ENCODE data around the gene EHMT1.

Gene EHMT1

DNA sequence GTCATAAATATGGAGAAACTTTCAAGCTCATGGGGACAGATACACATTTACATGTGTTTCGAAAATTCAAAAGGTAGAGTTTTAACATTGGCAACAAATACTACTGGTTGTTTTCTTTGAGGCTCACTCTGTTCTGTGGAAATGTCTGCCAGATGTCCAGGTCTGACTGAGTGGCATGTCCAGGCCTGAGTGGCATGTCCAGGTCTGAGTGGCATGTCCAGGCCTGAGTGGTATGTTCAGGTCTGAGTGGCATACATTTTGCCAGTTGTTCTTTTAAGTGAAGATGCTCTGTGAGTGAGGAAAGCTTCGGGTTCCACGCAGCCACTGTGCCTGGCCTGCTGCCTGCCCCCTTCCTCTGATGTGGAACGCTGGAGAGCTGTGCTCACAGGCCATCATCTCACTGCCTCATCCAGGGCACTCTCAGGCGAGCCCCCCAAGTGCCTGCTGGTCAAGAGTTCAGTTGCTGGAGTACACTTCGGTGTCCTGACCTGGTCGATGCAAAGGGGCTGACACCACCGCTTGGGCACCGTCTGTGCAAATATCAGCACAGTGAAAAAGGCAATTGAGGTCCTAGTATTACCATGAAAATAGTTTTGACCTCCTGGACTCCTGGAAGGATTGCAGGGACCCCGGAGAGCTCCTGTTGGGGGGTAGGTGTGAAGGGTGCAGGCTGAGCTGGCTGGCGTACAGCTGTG lies 89.9 kb downstream of the EHMT1 start:
- H3K27ac ChIP-seq (ENCODE audit: low read depth, low read length) = no peak overlapping the region

DNA sequence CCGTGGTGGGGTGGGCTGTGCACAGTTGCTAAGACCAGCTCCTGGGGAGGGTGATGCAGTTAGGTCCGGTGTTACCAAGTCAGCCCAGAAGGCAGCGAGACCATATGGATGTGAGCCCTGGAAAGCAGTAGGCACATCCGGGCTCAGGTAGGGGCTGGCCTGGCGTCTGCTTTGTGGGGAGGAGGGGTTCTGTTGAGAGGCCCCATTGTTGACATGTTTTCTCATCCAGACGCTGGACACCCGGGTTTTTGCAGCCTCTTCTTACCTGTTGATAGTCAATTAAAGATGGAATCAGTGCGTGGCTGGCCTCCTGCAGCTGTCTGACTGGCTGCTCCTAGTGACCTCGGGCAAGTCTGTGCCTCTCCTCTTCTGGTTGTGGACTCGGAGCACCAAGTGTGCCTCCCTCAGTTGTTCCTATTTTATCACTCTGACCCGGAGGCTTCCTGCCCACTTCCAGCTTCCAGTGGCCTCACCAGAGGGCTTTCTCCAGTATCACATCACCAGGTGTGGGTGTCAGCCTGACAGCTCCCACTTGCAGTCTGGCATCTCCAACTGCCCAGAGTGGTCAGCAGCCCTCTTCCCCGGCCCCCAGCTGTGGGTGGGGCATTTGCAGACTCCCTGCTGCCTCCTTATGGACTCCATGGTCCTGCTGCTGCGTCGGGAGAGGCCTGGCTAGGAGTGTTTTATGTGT lies 90.8 kb downstream of the EHMT1 start:
- Histone ChIP-seq H3K27ac (ENCODE audit: low read depth, low read length) (no peak overlapping the region), H3K27me3 (ENCODE audit: low read length) (no peaks in the 10 kb centered on the region), H2AFZ (ENCODE audit: low read depth, low read length, severe bottlenecking) (no peak overlapping the region), H3K9me2 (replicated peaks; ENCODE audit: insufficient read depth, low read length) (no peaks in the 10 kb centered on the region), H3F3A (ENCODE audit: insufficient read depth) (peaks cover 13% of the 10 kb centered on the region; the same call in 1 of the 2 replicates), H3K4me3 (ENCODE audit: insufficient read depth, low read length, poor library complexity, severe bottlenecking) (no peak overlapping the region), H3K79me2 (ENCODE audit: insufficient read depth, low read length) (peaks cover 64% of the 10 kb centered on the region), H3K36me3 (ENCODE audit: low read length) (no peaks in the 10 kb centered on the region), H3K4me2 (ENCODE audit: low read depth, low read length, poor library complexity, severe bottlenecking) (no peak overlapping the region), H4K20me1 (ENCODE audit: low read depth, low read length) (no peaks in the 10 kb centered on the region), H3K9me3 (ENCODE audit: insufficient read depth, low read length) (no peaks in the 10 kb centered on the region), H3K9ac (ENCODE audit: low read length) (no peak overlapping the region)
- no peak for TF ChIP-seq EZH2phosphoT487 (conservative IDR thresholded peaks at IDR 0.05; ENCODE audit: low read length)
- TF ChIP-seq, protein P1, sequence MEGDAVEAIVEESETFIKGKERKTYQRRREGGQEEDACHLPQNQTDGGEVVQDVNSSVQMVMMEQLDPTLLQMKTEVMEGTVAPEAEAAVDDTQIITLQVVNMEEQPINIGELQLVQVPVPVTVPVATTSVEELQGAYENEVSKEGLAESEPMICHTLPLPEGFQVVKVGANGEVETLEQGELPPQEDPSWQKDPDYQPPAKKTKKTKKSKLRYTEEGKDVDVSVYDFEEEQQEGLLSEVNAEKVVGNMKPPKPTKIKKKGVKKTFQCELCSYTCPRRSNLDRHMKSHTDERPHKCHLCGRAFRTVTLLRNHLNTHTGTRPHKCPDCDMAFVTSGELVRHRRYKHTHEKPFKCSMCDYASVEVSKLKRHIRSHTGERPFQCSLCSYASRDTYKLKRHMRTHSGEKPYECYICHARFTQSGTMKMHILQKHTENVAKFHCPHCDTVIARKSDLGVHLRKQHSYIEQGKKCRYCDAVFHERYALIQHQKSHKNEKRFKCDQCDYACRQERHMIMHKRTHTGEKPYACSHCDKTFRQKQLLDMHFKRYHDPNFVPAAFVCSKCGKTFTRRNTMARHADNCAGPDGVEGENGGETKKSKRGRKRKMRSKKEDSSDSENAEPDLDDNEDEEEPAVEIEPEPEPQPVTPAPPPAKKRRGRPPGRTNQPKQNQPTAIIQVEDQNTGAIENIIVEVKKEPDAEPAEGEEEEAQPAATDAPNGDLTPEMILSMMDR (IDR thresholded peaks at IDR 0.05; ENCODE audit: insufficient read depth, low read length, poor library complexity, severe bottlenecking) = no peak

More for the DNA sequence above, 89.9 kb downstream of the EHMT1 start:
- H3K4me3 ChIP-seq (ENCODE audit: insufficient read depth, low read length, poor library complexity, severe bottlenecking) = no peak overlapping the region
- H3K36me3 ChIP-seq (ENCODE audit: low read length) = no peaks in the 10 kb centered on the region
- no peak overlapping the region for H2AFZ ChIP-seq (ENCODE audit: low read depth, low read length, severe bottlenecking)
- H3K9me3 ChIP-seq (ENCODE audit: insufficient read depth, low read length) = no peaks in the 10 kb centered on the region
- H3K9ac ChIP-seq (ENCODE audit: low read length) = no peak overlapping the region
- H3K79me2 ChIP-seq (ENCODE audit: insufficient read depth, low read length) = peaks cover 64% of the 10 kb centered on the region
- no peak overlapping the region for H3K4me2 ChIP-seq (ENCODE audit: low read depth, low read length, poor library complexity, severe bottlenecking)
- no peaks in the 10 kb centered on the region for H4K20me1 ChIP-seq (ENCODE audit: low read depth, low read length)
- H3K9me2 ChIP-seq (replicated peaks; ENCODE audit: insufficient read depth, low read length) = no peaks in the 10 kb centered on the region
- TF ChIP-seq, protein P1 (IDR thresholded peaks at IDR 0.05; ENCODE audit: insufficient read depth, low read length, poor library complexity, severe bottlenecking) = no peak
- TF ChIP-seq EZH2phosphoT487 (conservative IDR thresholded peaks at IDR 0.05; ENCODE audit: low read length) = no peak
- H3K27me3 ChIP-seq (ENCODE audit: low read length) = no peaks in the 10 kb centered on the region
- 0 out of 2 replicates have a peak, but pooled peaks cover 5% of the 10 kb centered on the region for H3F3A ChIP-seq (ENCODE audit: insufficient read depth)

GRCh38 chr9:137710704-137711103 lies 91.9 kb downstream of the EHMT1 start:
- H3K27me3 ChIP-seq (ENCODE audit: low read length) = no peaks in the 10 kb centered on the region
- H3K9me3 ChIP-seq (ENCODE audit: insufficient read depth, low read length) = no peaks in the 10 kb centered on the region
- H3F3A ChIP-seq (ENCODE audit: insufficient read depth) = peaks cover 24% of the 10 kb centered on the region
- H3K79me2 ChIP-seq (ENCODE audit: insufficient read depth, low read length) = peaks cover 54% of the 10 kb centered on the region
- no peaks in the 10 kb centered on the region for H4K20me1 ChIP-seq (ENCODE audit: low read depth, low read length)
- no peak overlapping the region for H3K4me3 ChIP-seq (ENCODE audit: insufficient read depth, low read length, poor library complexity, severe bottlenecking)
- no peaks in the 10 kb centered on the region for H3K9me2 ChIP-seq (replicated peaks; ENCODE audit: insufficient read depth, low read length)
- H3K4me2 ChIP-seq (ENCODE audit: low read depth, low read length, poor library complexity, severe bottlenecking) = no peak overlapping the region
- no peak overlapping the region for H3K27ac ChIP-seq (ENCODE audit: low read depth, low read length)
- H3K36me3 ChIP-seq (ENCODE audit: low read length) = no peaks in the 10 kb centered on the region
- no peak overlapping the region for H2AFZ ChIP-seq (ENCODE audit: low read depth, low read length, severe bottlenecking)
- TF ChIP-seq, protein P1 (IDR thresholded peaks at IDR 0.05; ENCODE audit: insufficient read depth, low read length, poor library complexity, severe bottlenecking) = no peak
- TF ChIP-seq EZH2phosphoT487 (conservative IDR thresholded peaks at IDR 0.05; ENCODE audit: low read length) = no peak
- H3K9ac ChIP-seq (ENCODE audit: low read length) = no peak overlapping the region

Data from SU-DHL-6 (cell line).